ENCODE data around the gene PPP1R9B. TPM values are rescaled to one million over a fixed set of nuclear protein-coding genes. Genes with fewer than 3 reads are reported as not detected.

The PPP1R9B gene
- total and polyA plus RNA-seq, 5 donors from 2014 or later, result 0.41 to 85.4 (median 0.45) TPM

GRCh38 chr17:50133769-50134099, 16.7 kb downstream of the PPP1R9B start:
- no peak for ATAC-seq (ENCODE audit: low read depth in 2 of 2)
- H3K9me3 Mint-ChIP-seq, result peaks cover 0 to 3% (median 0%) of the 10 kb centered on the region in 7 donors

DNA sequence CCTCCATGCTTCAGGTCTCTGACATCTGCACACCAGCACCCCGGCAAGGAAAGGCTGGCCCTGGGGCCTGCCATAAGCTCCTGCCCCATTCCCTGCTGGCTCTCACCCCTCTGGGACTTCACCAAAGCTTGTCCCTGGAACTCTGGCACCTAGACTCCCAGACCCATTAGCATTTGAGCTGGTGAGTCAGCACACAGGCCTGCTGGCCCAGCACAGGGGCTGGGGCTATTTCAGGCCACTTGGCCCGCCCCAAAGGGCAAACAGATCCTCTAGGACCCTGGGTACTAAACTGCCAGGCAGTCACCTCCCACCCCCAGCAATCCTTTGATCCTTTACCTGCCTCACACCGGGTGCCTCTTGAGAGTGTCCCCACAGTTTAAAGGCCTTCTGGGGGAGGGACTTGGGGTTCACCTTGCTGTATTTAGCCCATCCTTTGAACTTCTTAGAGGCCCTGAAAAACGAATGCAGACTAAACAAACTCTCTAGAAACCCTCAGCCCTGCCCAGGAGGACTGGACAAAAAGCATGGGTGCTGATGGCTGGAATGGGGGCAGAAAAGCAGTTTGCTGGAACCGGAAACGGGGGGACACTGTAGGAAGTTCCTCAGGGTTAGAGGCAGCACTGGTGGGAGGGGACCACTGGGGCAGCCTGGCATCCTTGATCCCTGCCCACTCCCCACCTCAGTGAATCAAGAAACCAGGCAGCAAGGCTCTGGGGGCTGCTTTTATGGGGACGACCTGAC, 17.3 kb downstream of the PPP1R9B start:
- Mint-ChIP-seq H3K9me3 (peaks cover 0 to 3% (median 0%) of the 10 kb centered on the region in 7 donors), H3K27me3 (peaks cover 18% of the 10 kb centered on the region), H3K27ac (peak overlapping the region in 1 of 3 donors; percentile 71), H3K4me1 (peaks cover 0 to 26% (median 13%) of the 10 kb centered on the region in 4 donors), H3K36me3 (peaks cover 25% of the 10 kb centered on the region), H3K4me3 (no peak overlapping the region)
- DNase-seq (no peak), ATAC-seq (ENCODE audit: low read depth in 2 of 2) (no peak)
- Histone ChIP-seq H3K4me3 (ENCODE audit: low read depth, low read length) (no peak overlapping the region), H3K27ac (ENCODE audit: insufficient read depth, low read length, poor library complexity, severe bottlenecking) (no peak overlapping the region), H3K4me1 (ENCODE audit: control insufficient read depth, insufficient read depth, low read length, poor library complexity, severe bottlenecking) (peaks cover 22% of the 10 kb centered on the region), H3K36me3 (ENCODE audit: control insufficient read depth, insufficient read depth, low read length) (peaks cover 39% of the 10 kb centered on the region), H3K9me3 (ENCODE audit: control insufficient read depth in 2 of 2, low read length in 2 of 2) (no peaks in the 10 kb centered on the region), H3K27me3 (ENCODE audit: control insufficient read depth, insufficient read depth, low read length) (peaks cover 7% of the 10 kb centered on the region)

More at GRCh38 chr17:50133769-50134099, 16.7 kb downstream of the PPP1R9B start:
- H3K4me3 Mint-ChIP-seq, result no peak overlapping the region
- Histone ChIP-seq H3K4me3 (ENCODE audit: low read depth, low read length) (no peak overlapping the region), H3K27ac (ENCODE audit: insufficient read depth, low read length, poor library complexity, severe bottlenecking) (no peak overlapping the region), H3K4me1 (ENCODE audit: control insufficient read depth, insufficient read depth, low read length, poor library complexity, severe bottlenecking) (peaks cover 20% of the 10 kb centered on the region), H3K36me3 (ENCODE audit: control insufficient read depth, insufficient read depth, low read length) (peaks cover 44% of the 10 kb centered on the region), H3K9me3 (ENCODE audit: control insufficient read depth in 2 of 2, low read length in 2 of 2) (no peaks in the 10 kb centered on the region), H3K27me3 (ENCODE audit: control insufficient read depth, insufficient read depth, low read length) (peaks cover 2% of the 10 kb centered on the region)
- peaks cover 29% of the 10 kb centered on the region for H3K36me3 Mint-ChIP-seq
- no peak for DNase-seq
- peaks cover 0 to 25% (median 13%) of the 10 kb centered on the region in 4 donors for H3K4me1 Mint-ChIP-seq
- peaks cover 15% of the 10 kb centered on the region for H3K27me3 Mint-ChIP-seq
- no peak overlapping the region for H3K27ac Mint-ChIP-seq

DNA sequence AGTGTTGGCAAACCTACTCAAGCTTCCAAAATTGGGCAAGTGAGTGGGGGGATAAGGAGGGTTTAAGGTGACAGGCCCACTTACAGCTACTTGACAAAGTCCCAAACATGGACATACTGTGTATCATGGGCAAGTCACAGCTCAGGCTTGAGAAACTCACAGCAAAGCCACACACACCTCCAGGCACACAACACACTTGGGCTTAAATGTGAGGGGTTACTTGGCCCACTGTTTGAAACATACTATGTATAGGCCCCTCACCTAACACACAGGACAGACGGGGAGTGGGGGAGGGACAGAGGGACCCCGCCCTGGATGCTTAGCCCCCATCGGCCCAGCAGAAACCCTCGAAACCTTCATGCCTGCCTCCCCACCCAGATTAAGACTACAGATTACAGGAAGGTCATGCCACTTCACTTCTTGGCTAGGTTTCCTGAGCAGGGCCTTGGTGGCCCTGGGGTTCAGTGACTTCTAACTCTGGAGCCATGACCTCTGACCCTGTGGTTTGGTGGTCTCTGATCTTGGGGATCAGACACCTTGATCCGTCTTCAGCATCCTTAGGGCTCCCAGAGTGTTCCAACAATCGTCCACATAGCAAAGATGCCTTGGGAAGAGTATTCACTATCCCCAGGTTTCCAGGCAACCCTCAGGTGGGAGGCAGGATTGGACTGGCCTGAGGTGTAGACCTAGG, 18.2 kb downstream of the PPP1R9B start:
- Histone ChIP-seq H3K36me3 (ENCODE audit: control insufficient read depth, insufficient read depth, low read length) (peaks cover 29% of the 10 kb centered on the region), H3K4me1 (ENCODE audit: control insufficient read depth, insufficient read depth, low read length, poor library complexity, severe bottlenecking) (peaks cover 22% of the 10 kb centered on the region), H3K9me3 (ENCODE audit: control insufficient read depth in 2 of 2, low read length in 2 of 2) (no peaks in the 10 kb centered on the region), H3K27ac (ENCODE audit: insufficient read depth, low read length, poor library complexity, severe bottlenecking) (no peak overlapping the region), H3K4me3 (ENCODE audit: low read depth, low read length) (no peak overlapping the region), H3K27me3 (ENCODE audit: control insufficient read depth, insufficient read depth, low read length) (peaks cover 12% of the 10 kb centered on the region)
- Mint-ChIP-seq H3K36me3 (peaks cover 16% of the 10 kb centered on the region), H3K9me3 (peaks cover 0 to 3% (median 0%) of the 10 kb centered on the region in 7 donors), H3K4me1 (peaks cover 3 to 30% (median 11%) of the 10 kb centered on the region in 4 donors), H3K27ac (peak overlapping the region in 2 of 3 donors; percentile 57 to 69), H3K4me3 (no peak overlapping the region), H3K27me3 (peaks cover 26% of the 10 kb centered on the region)
- DNase-seq, result peak in 1 of 3 donors; percentile 14
- ATAC-seq (ENCODE audit: low read depth in 2 of 2), result no peak

DNA sequence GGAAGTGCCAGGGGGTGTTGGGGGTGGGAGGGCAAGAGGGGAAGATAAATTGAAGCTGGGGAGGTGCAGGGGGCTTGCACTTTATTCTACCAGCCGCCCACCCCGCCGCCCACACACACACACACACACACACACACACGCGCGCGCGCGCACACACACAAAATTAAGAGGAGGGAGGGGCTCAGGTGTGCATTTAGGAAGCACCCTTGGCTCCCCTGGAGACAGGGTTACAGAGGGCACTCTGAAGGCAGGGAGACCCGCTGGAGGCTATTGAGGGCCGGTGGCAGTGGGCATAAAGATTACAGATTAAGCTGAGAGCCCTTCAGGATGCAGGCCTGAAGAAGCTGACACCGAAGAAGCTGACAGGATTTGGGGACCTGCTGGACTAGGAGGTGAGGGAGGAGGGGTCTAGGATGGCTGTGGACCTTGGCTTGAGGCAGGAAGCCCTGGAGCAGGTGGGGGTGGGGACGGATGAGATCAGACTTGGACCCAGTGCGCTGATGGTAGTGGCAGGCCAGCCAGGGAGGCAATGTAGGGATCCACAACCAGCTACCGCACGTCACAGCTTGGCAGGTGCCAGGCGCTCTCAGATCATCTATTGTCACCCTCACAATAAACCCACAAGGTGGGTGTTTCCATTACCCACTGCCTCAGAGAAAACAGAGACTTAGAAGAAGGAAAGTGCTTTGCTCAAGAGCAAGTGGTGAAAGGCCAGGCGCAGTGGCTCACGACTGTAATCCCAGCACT, 19.7 kb downstream of the PPP1R9B start:
- H3K27me3 ChIP-seq (ENCODE audit: control insufficient read depth, insufficient read depth, low read length), result peaks cover 12% of the 10 kb centered on the region
- H3K27ac ChIP-seq (ENCODE audit: insufficient read depth, low read length, poor library complexity, severe bottlenecking), result no peak overlapping the region
- Mint-ChIP-seq H3K27ac (peak overlapping the region in 1 of 3 donors; percentile 74), H3K36me3 (peaks cover 6% of the 10 kb centered on the region), H3K9me3 (peaks cover 0 to 2% (median 0%) of the 10 kb centered on the region in 7 donors), H3K4me1 (peaks cover 3 to 26% (median 10%) of the 10 kb centered on the region in 4 donors), H3K4me3 (peak overlapping the region; percentile 58 to 82 (median 71)), H3K27me3 (peaks cover 33% of the 10 kb centered on the region)
- ATAC-seq (ENCODE audit: low read depth in 2 of 2), result no peak
- peaks cover 22% of the 10 kb centered on the region for H3K4me1 ChIP-seq (ENCODE audit: control insufficient read depth, insufficient read depth, low read length, poor library complexity, severe bottlenecking)
- DNase-seq, result no peak
- no peak overlapping the region for H3K4me3 ChIP-seq (ENCODE audit: low read depth, low read length)
- no peaks in the 10 kb centered on the region for H3K9me3 ChIP-seq (ENCODE audit: control insufficient read depth in 2 of 2, low read length in 2 of 2)
- H3K36me3 ChIP-seq (ENCODE audit: control insufficient read depth, insufficient read depth, low read length), result peaks cover 14% of the 10 kb centered on the region

GRCh38 chr17:50129728-50130558, 20.5 kb downstream of the PPP1R9B start, which contains the start of gene SAMD14:
SAMD14 (minus strand) TSS chr17:50130160; CDS start chr17:50124959, 5,201 bp downstream.
- peaks cover 22% of the 10 kb centered on the region for H3K4me1 ChIP-seq (ENCODE audit: control insufficient read depth, insufficient read depth, low read length, poor library complexity, severe bottlenecking)
- Mint-ChIP-seq H3K4me1 (peaks cover 3 to 26% (median 10%) of the 10 kb centered on the region in 4 donors), H3K4me3 (peak within 1 kb of the TSS; percentile 68 to 84 (median 76)), H3K9me3 (peaks cover 0 to 2% (median 0%) of the 10 kb centered on the region in 7 donors), H3K27ac (peak within 1 kb of the TSS in 1 of 3 donors; percentile 74), H3K36me3 (peaks cover 4% of the 10 kb centered on the region), H3K27me3 (peaks cover 35% of the 10 kb centered on the region)
- H3K9me3 ChIP-seq (ENCODE audit: control insufficient read depth in 2 of 2, low read length in 2 of 2), result no peaks in the 10 kb centered on the region
- no peak within 1 kb of the TSS for H3K4me3 ChIP-seq (ENCODE audit: low read depth, low read length)
- H3K36me3 ChIP-seq (ENCODE audit: control insufficient read depth, insufficient read depth, low read length), result peaks cover 8% of the 10 kb centered on the region
- DNase-seq (peak; percentile 25 to 56 (median 56)), ATAC-seq (ENCODE audit: low read depth in 2 of 2) (peak; percentile 63 to 64)
- H3K27me3 ChIP-seq (ENCODE audit: control insufficient read depth, insufficient read depth, low read length), result peaks cover 12% of the 10 kb centered on the region
- H3K27ac ChIP-seq (ENCODE audit: insufficient read depth, low read length, poor library complexity, severe bottlenecking), result no peak within 1 kb of the TSS

DNA sequence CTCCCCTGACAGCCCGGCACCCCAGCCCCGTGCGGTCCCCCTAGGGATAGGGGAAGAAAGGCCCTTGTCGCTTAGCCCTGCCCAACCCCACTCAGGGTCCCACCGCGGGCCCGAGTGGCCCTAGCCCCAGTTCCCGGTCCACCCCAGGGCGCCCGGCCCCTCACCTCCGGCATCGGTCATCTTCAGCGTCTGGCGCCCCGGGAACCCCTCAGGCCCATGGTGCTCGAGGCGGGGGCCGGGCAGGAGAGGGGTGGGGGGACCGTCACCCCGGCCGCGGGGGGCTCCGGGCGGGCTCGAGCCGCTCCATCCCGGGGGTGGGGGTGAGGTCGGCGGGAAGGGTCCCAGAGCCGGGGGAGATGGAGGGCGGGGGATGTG, 21.1 kb downstream of the PPP1R9B start:
- no peak for DNase-seq
- H3K36me3 Mint-ChIP-seq, result peaks cover 4% of the 10 kb centered on the region
- H3K4me1 ChIP-seq (ENCODE audit: control insufficient read depth, insufficient read depth, low read length, poor library complexity, severe bottlenecking), result peaks cover 22% of the 10 kb centered on the region
- H3K36me3 ChIP-seq (ENCODE audit: control insufficient read depth, insufficient read depth, low read length), result peaks cover 2% of the 10 kb centered on the region
- H3K9me3 Mint-ChIP-seq, result peaks cover 0 to 2% (median 0%) of the 10 kb centered on the region in 7 donors
- no peak overlapping the region for H3K4me3 ChIP-seq (ENCODE audit: low read depth, low read length)
- peak overlapping the region in 3 of 4 donors; percentile 64 to 70 (median 68) for H3K4me3 Mint-ChIP-seq
- H3K9me3 ChIP-seq (ENCODE audit: control insufficient read depth in 2 of 2, low read length in 2 of 2), result no peaks in the 10 kb centered on the region
- peaks cover 12% of the 10 kb centered on the region for H3K27me3 ChIP-seq (ENCODE audit: control insufficient read depth, insufficient read depth, low read length)
- H3K4me1 Mint-ChIP-seq, result peaks cover 3 to 26% (median 10%) of the 10 kb centered on the region in 4 donors
- H3K27ac ChIP-seq (ENCODE audit: insufficient read depth, low read length, poor library complexity, severe bottlenecking), result no peak overlapping the region
- no peak overlapping the region for H3K27ac Mint-ChIP-seq
- H3K27me3 Mint-ChIP-seq, result peaks cover 35% of the 10 kb centered on the region
- ATAC-seq (ENCODE audit: low read depth in 2 of 2), result no peak
